ENCODE data around the gene PTPRQ. TPM values are rescaled to one million over a fixed set of nuclear protein-coding genes. Genes with fewer than 3 reads are reported as not detected.

Gene PTPRQ
- total RNA-seq, 3 donors from 2014 or later = 0.66 to 8.0 (median 4.0) TPM

DNA sequence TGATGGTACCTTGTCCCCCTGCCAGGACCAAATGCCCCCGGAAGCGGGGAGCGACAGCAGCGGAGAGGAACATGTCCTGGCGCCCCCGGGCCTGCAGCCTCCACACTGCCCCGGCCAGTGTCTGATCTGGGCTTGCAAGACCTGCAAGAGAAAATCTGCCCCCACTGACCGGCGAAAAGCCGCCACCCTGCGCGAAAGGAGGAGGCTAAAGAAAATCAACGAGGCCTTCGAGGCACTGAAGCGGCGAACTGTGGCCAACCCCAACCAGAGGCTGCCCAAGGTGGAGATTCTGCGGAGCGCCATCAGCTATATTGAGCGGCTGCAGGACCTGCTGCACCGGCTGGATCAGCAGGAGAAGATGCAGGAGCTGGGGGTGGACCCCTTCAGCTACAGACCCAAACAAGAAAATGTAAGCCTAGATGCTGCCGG is 263.8 kb downstream of the PTPRQ start:
- no peak overlapping the region for H3K4me3 ChIP-seq
- H3K27ac ChIP-seq = no peak overlapping the region
- H3K27me3 ChIP-seq = peaks cover 0 to 19% of the 10 kb centered on the region in 2 donors
- H3K4me1 ChIP-seq = no peaks in the 10 kb centered on the region
- TF ChIP-seq, protein P1, sequence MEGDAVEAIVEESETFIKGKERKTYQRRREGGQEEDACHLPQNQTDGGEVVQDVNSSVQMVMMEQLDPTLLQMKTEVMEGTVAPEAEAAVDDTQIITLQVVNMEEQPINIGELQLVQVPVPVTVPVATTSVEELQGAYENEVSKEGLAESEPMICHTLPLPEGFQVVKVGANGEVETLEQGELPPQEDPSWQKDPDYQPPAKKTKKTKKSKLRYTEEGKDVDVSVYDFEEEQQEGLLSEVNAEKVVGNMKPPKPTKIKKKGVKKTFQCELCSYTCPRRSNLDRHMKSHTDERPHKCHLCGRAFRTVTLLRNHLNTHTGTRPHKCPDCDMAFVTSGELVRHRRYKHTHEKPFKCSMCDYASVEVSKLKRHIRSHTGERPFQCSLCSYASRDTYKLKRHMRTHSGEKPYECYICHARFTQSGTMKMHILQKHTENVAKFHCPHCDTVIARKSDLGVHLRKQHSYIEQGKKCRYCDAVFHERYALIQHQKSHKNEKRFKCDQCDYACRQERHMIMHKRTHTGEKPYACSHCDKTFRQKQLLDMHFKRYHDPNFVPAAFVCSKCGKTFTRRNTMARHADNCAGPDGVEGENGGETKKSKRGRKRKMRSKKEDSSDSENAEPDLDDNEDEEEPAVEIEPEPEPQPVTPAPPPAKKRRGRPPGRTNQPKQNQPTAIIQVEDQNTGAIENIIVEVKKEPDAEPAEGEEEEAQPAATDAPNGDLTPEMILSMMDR (IDR thresholded peaks at IDR 0.05) = no peak
- TF ChIP-seq POLR2A (IDR thresholded peaks at IDR 0.05) = no peak
- TF ChIP-seq POLR2AphosphoS5 (IDR thresholded peaks at IDR 0.05) = no peak
- intact Hi-C loops (cut with DNase I; ENCODE audit: low total_unique reads) = no loop called here
- no peaks in the 10 kb centered on the region for H3K36me3 ChIP-seq
- H3K9me3 ChIP-seq = no peaks in the 10 kb centered on the region
- DNase-seq (ENCODE audit: low spot score in 2 of 2) = no peak

DNA sequence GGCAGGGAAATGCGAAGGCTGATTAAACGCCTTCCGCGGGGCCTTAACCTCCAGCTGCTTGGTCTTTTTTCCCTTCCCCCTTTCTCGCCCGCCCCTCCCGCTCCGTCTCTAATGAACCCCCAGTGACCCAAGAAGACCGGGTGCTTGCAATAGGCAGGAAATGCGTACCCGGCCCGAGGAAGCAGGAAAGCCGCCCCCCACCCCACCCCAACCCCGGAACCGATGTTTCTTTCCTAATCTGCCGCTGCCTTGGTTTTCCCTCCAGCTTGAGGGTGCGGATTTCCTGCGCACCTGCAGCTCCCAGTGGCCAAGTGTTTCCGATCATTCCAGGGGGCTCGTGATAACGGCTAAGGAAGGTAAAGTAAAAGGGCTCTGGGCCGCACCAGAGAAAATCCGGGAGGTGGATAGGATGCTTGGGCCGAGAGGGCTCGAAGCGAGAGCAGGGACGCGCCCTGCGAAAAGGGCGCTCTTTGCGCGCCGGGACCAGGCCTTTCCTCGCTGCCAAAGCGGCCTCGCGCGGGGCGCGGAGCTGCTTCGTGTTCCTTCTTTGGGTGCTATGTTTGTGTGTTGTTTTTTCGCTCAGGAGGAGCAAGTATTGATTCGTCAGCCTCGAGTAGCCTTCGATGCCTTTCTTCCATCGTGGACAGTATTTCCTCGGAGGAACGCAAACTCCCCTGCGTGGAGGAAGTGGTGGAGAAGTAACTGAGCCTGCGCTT is 264.4 kb downstream of the PTPRQ start:
- Histone ChIP-seq H3K4me3 (peak overlapping the region in 1 of 3 donors; percentile 46), H3K27me3 (peaks cover 0 to 19% of the 10 kb centered on the region in 2 donors)

DNA sequence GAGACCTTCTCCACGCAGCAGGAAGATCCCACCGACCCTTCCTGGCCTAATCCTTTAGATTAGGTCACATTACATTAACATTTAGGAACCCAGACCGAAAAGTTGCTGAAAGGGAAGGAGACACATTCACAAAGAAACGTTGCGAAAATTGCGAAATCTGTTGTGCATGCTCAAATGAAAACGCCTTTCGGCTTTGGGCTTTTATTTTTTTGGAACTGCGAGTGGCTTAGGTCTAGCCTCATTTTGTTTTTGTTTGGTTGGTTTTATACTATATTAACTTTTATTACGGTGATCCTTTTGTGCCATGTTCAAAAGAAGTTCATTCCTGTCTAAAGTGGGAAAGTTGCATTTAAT is 264.9 kb downstream of the PTPRQ start:
- H3K27me3 ChIP-seq = peaks cover 0 to 19% of the 10 kb centered on the region in 2 donors

More for the DNA sequence above, 264.4 kb downstream of the PTPRQ start:
- Histone ChIP-seq H3K4me1 (no peaks in the 10 kb centered on the region), H3K9me3 (no peaks in the 10 kb centered on the region), H3K27ac (no peak overlapping the region), H3K36me3 (no peaks in the 10 kb centered on the region)
- TF ChIP-seq, protein P1 (IDR thresholded peaks at IDR 0.05) = no peak
- TF ChIP-seq POLR2AphosphoS5 (IDR thresholded peaks at IDR 0.05) (no peak), POLR2A (IDR thresholded peaks at IDR 0.05) (no peak)
- DNase-seq (ENCODE audit: low spot score in 2 of 2) = no peak
- intact Hi-C loops (cut with DNase I; ENCODE audit: low total_unique reads) = no loop called here

DNA sequence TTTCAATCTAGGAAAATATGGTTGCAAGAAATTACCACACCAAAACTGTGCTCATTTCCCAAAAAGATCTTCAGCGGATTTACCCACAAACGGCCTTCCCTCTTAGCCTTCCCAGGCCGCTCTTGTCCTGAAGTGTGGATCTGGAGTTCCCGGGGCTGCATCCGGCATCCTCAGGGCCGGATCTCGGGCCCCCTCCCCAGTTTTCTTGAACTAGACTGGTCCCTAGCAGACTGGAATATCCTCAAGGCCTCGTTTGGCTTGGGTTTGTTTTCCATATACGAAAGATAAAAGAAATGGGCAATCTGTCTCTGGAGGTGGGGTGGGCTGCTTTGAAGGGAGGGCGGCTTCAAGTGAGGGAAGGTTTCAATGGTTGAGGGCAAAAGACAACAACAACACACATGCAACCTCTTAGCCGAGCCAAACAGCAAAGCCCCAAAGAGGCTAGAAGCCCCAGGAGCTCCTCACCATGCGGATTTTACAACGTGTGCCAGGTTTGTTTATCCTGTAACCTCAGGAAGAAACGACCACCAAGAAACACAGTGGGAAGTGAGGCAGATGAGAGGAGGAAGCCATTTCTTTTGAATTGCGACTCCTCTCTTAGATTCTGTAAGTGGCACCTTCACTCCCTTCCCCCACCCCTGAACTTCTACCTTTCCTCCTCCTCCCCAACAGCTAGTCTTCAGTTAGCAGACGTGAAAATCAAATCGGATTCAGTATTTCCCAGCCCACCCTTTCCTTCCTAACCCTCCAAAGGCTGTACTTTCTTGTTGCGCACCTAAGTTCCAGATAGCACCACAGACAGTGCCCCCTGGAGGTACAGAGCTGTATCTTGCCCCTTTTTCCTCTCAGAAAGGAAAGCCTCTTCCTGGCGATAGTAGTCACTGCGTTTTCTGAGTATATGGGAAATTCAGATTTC is 266.0 kb downstream of the PTPRQ start:
- intact Hi-C loops (cut with DNase I; ENCODE audit: low total_unique reads) = no loop called here
- Histone ChIP-seq H3K27me3 (peaks cover 0 to 28% of the 10 kb centered on the region in 2 donors), H3K27ac (no peak overlapping the region), H3K4me1 (no peaks in the 10 kb centered on the region), H3K9me3 (no peaks in the 10 kb centered on the region), H3K36me3 (no peaks in the 10 kb centered on the region), H3K4me3 (no peak overlapping the region)
- TF ChIP-seq POLR2A (IDR thresholded peaks at IDR 0.05) (no peak), POLR2AphosphoS5 (IDR thresholded peaks at IDR 0.05) (no peak)
- TF ChIP-seq, protein P1 (IDR thresholded peaks at IDR 0.05) = no peak
- DNase-seq (ENCODE audit: low spot score in 2 of 2) = no peak

More for the DNA sequence above, 264.9 kb downstream of the PTPRQ start:
- DNase-seq (ENCODE audit: low spot score in 2 of 2) = no peak
- intact Hi-C loops (cut with DNase I; ENCODE audit: low total_unique reads) = no loop called here
- TF ChIP-seq POLR2A (IDR thresholded peaks at IDR 0.05) = no peak
- Histone ChIP-seq H3K4me1 (no peaks in the 10 kb centered on the region), H3K27ac (no peak overlapping the region), H3K4me3 (peak overlapping the region in 1 of 3 donors; percentile 46), H3K36me3 (no peaks in the 10 kb centered on the region), H3K9me3 (no peaks in the 10 kb centered on the region)

DNA sequence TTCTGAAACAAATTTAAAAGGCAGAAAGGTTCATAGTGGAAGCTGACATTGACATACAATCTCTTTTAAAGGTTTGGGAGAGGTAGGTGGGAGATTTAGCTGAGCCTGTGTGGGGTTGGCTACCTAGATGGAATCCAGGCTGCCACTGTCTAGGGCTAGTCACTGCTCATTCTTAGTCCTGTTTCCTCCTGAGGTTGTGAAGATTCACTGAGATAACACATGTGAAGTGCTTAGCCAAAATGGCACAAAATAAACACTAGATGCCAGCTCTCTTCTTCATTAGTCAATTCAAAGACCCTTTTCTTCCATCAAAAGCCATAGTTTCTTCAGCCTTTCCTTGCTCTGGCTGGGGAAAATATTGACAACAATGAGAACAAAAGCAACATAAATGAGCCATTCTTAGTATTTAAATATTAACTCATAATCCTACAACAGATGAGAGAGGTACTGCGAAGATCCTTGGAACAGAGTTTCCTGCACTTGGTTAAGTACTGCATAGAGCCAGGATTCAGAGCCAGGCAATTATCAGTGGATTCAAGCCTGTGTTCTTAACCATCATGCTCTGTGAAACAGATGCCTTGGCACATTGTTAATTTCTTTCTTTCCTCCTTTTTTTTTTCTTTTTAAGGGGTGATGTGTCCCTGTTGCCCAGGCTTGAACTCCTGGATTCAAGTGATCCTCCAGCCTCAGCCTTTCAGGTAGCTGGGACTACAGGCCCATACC is 266.9 kb downstream of the PTPRQ start:
- no peak for DNase-seq (ENCODE audit: low spot score in 2 of 2)
- H3K27me3 ChIP-seq = peaks cover 0 to 29% of the 10 kb centered on the region in 2 donors
- H3K4me1 ChIP-seq = no peaks in the 10 kb centered on the region
- H3K4me3 ChIP-seq = no peak overlapping the region
- H3K27ac ChIP-seq = no peak overlapping the region
- intact Hi-C loops (cut with DNase I; ENCODE audit: low total_unique reads) = no loop called here
- TF ChIP-seq, protein P1 (IDR thresholded peaks at IDR 0.05) = no peak
- TF ChIP-seq POLR2AphosphoS5 (IDR thresholded peaks at IDR 0.05) (no peak), POLR2A (IDR thresholded peaks at IDR 0.05) (no peak)
- no peaks in the 10 kb centered on the region for H3K36me3 ChIP-seq
- H3K9me3 ChIP-seq = no peaks in the 10 kb centered on the region
